Panc1 (cell line): ENCODE results near the gene PCMTD2. TPM values are rescaled to one million over a fixed set of nuclear protein-coding genes. Genes with fewer than 3 reads are reported as not detected.

Experiments used
- ATAC-seq: fragments of 200-7000 bp; cut with Tn5 transposase; 2 replicates; pipeline ENCODE4 v1.9.1; 2020; ENCODE audit warnings: mild to moderate bottlenecking, moderate library complexity
- BruUV-seq: library from RNA; stranded (reverse); fragments of 400-500 nt; replicated peaks from 2 replicates; lab custom pipeline; 2021; lab: Mats Ljungman, UMichigan
- CTCF ChIA-PET: fragments of 300-600 bp; sonication (Branson Sonifier 250); formaldehyde crosslinking; loops from one replicate; lab custom pipeline; 2022; ENCODE audit warnings: antibody characterized with exemption; lab: Charles Lee
- POLR2A ChIA-PET: fragments of 300-600 bp; sonication (Branson Sonifier 250); formaldehyde crosslinking; loops from one replicate; lab custom pipeline; 2022; ENCODE audit warnings: antibody characterized with exemption; lab: Charles Lee
- DNase-seq: peaks from one replicate; pipeline ENCODE4 v3.0.0-alpha.2; 2010; ENCODE audit warnings: low read depth, low spot score
- H3K27ac ChIP-seq: 2 replicates; pipeline ENCODE4 v1.5.1; 2011; ENCODE audit warnings: mild to moderate bottlenecking, low read length, inconsistent platforms
- H3K27me3 ChIP-seq: fragments of 200-500 bp; sonication (Bioruptor generic); 2 replicates; pipeline ENCODE4 v1.6.0; 2014; ENCODE audit warnings: low read length, inconsistent platforms; ENCODE audit not compliant: control insufficient read depth, insufficient read depth
- H3K36me3 ChIP-seq: fragments of 200-500 bp; sonication (Bioruptor generic); 2 replicates; pipeline ENCODE4 v1.5.1; 2014; ENCODE audit warnings: inconsistent platforms, mild to moderate bottlenecking, low read length, moderate library complexity; ENCODE audit not compliant: control insufficient read depth, insufficient read depth
- H3K4me1 ChIP-seq: 2 replicates; pipeline ENCODE4 v1.5.1; 2011; ENCODE audit warnings: inconsistent platforms, mild to moderate bottlenecking, low read length, moderate library complexity; ENCODE audit not compliant: control insufficient read depth, insufficient read depth
- H3K4me3 ChIP-seq, 2 experiments: 2 replicates each; pipeline ENCODE4 v1.5.1; 2011 to 2012; ENCODE audit warnings: low read depth in 2 of 2, low read length in 2 of 2, mild to moderate bottlenecking in 2 of 2, inconsistent platforms in 1 of 2, moderate library complexity in 1 of 2
- H3K9me3 ChIP-seq: fragments of 200-500 bp; sonication (Bioruptor generic); 2 replicates; pipeline ENCODE4 v1.5.1; 2014; ENCODE audit warnings: low read depth, mild to moderate bottlenecking, inconsistent platforms, low read length, moderate library complexity; ENCODE audit not compliant: control insufficient read depth, insufficient read depth
- POLR2AphosphoS5 ChIP-seq: IDR thresholded peaks from 2 replicates; pipeline ENCODE4 v1.6.1; 2012; ENCODE audit warnings: mild to moderate bottlenecking, low read depth, low read length, moderate library complexity
- SIN3A ChIP-seq: IDR thresholded peaks from 2 replicates; pipeline ENCODE4 v1.6.1; 2012; ENCODE audit warnings: low read depth, mild to moderate bottlenecking, low read length, moderate library complexity, borderline replicate concordance; ENCODE audit not compliant: insufficient read depth
- TCF7L2 ChIP-seq: IDR thresholded peaks from 2 replicates; pipeline ENCODE4 v1.6.1; 2011; ENCODE audit warnings: mild to moderate bottlenecking, low read depth, low read length, inconsistent platforms
- in situ Hi-C: cut with HindIII; loops from 2 replicates; pipeline ENCODE4 v1.10.0; 2016; ENCODE audit warnings: low sequenced_read_pairs, low pct_unique_long_range_greater_than_20kb
- intact Hi-C: fragments of 100-400 bp; cut with micrococcal nuclease; formaldehyde crosslinking; loops from one replicate; pipeline ENCODE4 v1.10.0; 2022; ENCODE audit not compliant: unreplicated experiment
- total RNA-seq: library from RNA; stranded (reverse); gene quantifications from one replicate; pipeline ENCODE4 v1.2.1, GENCODE V29; 2021; ENCODE audit not compliant: unreplicated experiment
- TF ChIP-seq, protein P1 (sequence below), 2 experiments: IDR thresholded peaks; 2 replicates each; pipeline ENCODE4 v1.6.1; 2011 to 2012; ENCODE audit warnings: low read depth in 2 of 2, control low read depth in 1 of 2, low read length in 1 of 2, mild to moderate bottlenecking in 1 of 2, moderate library complexity in 1 of 2; ENCODE audit not compliant: insufficient read depth in 1 of 2
- TF ChIP-seq, protein P2 (sequence below): fragments of 450-650 bp; IDR thresholded peaks from 2 replicates; pipeline ENCODE4 v1.5.1; 2017; ENCODE audit warnings: mild to moderate bottlenecking

The PCMTD2 gene
- total RNA-seq, 1 experiment from 2014 or later = 35.0 TPM

GRCh38 chr20:64238115-64238825 is 17.3 kb upstream of the PCMTD2 start:
- Histone ChIP-seq H3K4me3 (no peak overlapping the region), H3K9me3 (no peaks in the 10 kb centered on the region), H3K27ac (no peak overlapping the region), H3K4me1 (no peaks in the 10 kb centered on the region), H3K36me3 (no peaks in the 10 kb centered on the region), H3K27me3 (no peaks in the 10 kb centered on the region)
- in situ Hi-C loops (no loop called here), intact Hi-C loops (no loop called here)
- POLR2A ChIA-PET = no interaction called here
- ATAC-seq (no peak), DNase-seq (no peak)
- no TSS peak for BruUV-seq
- CTCF ChIA-PET = no interaction called here
- no peak for TF ChIP-seq POLR2AphosphoS5
- TF ChIP-seq, protein P1, sequence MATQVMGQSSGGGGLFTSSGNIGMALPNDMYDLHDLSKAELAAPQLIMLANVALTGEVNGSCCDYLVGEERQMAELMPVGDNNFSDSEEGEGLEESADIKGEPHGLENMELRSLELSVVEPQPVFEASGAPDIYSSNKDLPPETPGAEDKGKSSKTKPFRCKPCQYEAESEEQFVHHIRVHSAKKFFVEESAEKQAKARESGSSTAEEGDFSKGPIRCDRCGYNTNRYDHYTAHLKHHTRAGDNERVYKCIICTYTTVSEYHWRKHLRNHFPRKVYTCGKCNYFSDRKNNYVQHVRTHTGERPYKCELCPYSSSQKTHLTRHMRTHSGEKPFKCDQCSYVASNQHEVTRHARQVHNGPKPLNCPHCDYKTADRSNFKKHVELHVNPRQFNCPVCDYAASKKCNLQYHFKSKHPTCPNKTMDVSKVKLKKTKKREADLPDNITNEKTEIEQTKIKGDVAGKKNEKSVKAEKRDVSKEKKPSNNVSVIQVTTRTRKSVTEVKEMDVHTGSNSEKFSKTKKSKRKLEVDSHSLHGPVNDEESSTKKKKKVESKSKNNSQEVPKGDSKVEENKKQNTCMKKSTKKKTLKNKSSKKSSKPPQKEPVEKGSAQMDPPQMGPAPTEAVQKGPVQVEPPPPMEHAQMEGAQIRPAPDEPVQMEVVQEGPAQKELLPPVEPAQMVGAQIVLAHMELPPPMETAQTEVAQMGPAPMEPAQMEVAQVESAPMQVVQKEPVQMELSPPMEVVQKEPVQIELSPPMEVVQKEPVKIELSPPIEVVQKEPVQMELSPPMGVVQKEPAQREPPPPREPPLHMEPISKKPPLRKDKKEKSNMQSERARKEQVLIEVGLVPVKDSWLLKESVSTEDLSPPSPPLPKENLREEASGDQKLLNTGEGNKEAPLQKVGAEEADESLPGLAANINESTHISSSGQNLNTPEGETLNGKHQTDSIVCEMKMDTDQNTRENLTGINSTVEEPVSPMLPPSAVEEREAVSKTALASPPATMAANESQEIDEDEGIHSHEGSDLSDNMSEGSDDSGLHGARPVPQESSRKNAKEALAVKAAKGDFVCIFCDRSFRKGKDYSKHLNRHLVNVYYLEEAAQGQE (IDR thresholded peaks at IDR 0.05; ENCODE audit: insufficient read depth in 1 of 2, low read depth in 2 of 2, low read length in 1 of 2) = no peak
- TF ChIP-seq TCF7L2 = no peak
- TF ChIP-seq, protein P2, sequence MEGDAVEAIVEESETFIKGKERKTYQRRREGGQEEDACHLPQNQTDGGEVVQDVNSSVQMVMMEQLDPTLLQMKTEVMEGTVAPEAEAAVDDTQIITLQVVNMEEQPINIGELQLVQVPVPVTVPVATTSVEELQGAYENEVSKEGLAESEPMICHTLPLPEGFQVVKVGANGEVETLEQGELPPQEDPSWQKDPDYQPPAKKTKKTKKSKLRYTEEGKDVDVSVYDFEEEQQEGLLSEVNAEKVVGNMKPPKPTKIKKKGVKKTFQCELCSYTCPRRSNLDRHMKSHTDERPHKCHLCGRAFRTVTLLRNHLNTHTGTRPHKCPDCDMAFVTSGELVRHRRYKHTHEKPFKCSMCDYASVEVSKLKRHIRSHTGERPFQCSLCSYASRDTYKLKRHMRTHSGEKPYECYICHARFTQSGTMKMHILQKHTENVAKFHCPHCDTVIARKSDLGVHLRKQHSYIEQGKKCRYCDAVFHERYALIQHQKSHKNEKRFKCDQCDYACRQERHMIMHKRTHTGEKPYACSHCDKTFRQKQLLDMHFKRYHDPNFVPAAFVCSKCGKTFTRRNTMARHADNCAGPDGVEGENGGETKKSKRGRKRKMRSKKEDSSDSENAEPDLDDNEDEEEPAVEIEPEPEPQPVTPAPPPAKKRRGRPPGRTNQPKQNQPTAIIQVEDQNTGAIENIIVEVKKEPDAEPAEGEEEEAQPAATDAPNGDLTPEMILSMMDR = no peak
- TF ChIP-seq SIN3A = no peak

DNA sequence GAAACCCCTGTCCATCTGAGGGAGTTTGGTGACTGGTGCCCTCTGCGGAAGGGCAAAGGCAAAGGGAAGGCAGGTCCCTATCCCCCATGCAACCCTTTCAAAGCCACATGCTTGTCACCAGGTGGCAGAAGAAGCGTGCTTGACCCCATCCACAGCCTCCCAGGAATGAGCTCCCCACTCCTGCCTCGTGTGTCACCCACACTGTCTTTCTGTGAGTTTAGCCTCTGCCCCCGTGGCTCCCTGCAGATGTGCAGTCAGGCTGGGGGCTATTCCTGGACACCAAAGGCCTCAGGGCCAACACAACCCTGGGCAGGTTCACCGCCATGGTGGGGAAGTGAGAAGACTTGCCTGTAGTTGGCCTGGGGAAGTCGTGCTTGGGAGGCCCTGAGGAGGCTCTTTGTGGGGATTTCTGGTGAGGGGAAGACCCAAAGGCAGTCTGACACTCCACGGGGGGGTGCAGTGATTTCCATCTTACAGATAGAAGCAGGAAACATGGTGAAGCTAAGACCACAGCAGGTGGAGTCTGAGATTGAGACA is 16.6 kb upstream of the PCMTD2 start:
- no TSS peak for BruUV-seq
- H3K27ac ChIP-seq = no peak overlapping the region
- no peak for TF ChIP-seq SIN3A
- TF ChIP-seq TCF7L2 = no peak
- TF ChIP-seq, protein P2 = no peak
- TF ChIP-seq POLR2AphosphoS5 = no peak
- TF ChIP-seq, protein P1 (IDR thresholded peaks at IDR 0.05; ENCODE audit: insufficient read depth in 1 of 2, low read depth in 2 of 2, low read length in 1 of 2) = no peak
- H3K27me3 ChIP-seq = no peaks in the 10 kb centered on the region
- DNase-seq = no peak
- ChIA-PET CTCF (no interaction called here), POLR2A (no interaction called here)
- intact Hi-C loops (no loop called here), in situ Hi-C loops (no loop called here)
- no peak overlapping the region for H3K4me3 ChIP-seq
- no peaks in the 10 kb centered on the region for H3K36me3 ChIP-seq
- ATAC-seq = no peak
- H3K4me1 ChIP-seq = no peaks in the 10 kb centered on the region
- H3K9me3 ChIP-seq = no peaks in the 10 kb centered on the region
